ENCODE measurements around the gene SH3GL1.

- TF ChIP-seq, protein P1, sequence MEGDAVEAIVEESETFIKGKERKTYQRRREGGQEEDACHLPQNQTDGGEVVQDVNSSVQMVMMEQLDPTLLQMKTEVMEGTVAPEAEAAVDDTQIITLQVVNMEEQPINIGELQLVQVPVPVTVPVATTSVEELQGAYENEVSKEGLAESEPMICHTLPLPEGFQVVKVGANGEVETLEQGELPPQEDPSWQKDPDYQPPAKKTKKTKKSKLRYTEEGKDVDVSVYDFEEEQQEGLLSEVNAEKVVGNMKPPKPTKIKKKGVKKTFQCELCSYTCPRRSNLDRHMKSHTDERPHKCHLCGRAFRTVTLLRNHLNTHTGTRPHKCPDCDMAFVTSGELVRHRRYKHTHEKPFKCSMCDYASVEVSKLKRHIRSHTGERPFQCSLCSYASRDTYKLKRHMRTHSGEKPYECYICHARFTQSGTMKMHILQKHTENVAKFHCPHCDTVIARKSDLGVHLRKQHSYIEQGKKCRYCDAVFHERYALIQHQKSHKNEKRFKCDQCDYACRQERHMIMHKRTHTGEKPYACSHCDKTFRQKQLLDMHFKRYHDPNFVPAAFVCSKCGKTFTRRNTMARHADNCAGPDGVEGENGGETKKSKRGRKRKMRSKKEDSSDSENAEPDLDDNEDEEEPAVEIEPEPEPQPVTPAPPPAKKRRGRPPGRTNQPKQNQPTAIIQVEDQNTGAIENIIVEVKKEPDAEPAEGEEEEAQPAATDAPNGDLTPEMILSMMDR (IDR thresholded peaks at IDR 0.05 in 2 of 3, conservative IDR thresholded peaks at IDR 0.05 in 1 of 3; ENCODE audit: control insufficient read depth in 2 of 3, extremely low read depth in 1 of 3, insufficient read depth in 1 of 3, low read depth in 3 of 3, low read length in 3 of 3): no peak
- TF ChIP-seq POLR2A (IDR thresholded peaks at IDR 0.05; ENCODE audit: low read depth, low read length): no peak; the same call in 1 of the 2 replicates
- TF ChIP-seq, protein P2, sequence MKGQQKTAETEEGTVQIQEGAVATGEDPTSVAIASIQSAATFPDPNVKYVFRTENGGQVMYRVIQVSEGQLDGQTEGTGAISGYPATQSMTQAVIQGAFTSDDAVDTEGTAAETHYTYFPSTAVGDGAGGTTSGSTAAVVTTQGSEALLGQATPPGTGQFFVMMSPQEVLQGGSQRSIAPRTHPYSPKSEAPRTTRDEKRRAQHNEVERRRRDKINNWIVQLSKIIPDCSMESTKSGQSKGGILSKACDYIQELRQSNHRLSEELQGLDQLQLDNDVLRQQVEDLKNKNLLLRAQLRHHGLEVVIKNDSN (IDR thresholded peaks at IDR 0.05; ENCODE audit: borderline replicate concordance, extremely low read length, insufficient read depth, low read depth, low read length): no peak
- TF ChIP-seq, protein P3, sequence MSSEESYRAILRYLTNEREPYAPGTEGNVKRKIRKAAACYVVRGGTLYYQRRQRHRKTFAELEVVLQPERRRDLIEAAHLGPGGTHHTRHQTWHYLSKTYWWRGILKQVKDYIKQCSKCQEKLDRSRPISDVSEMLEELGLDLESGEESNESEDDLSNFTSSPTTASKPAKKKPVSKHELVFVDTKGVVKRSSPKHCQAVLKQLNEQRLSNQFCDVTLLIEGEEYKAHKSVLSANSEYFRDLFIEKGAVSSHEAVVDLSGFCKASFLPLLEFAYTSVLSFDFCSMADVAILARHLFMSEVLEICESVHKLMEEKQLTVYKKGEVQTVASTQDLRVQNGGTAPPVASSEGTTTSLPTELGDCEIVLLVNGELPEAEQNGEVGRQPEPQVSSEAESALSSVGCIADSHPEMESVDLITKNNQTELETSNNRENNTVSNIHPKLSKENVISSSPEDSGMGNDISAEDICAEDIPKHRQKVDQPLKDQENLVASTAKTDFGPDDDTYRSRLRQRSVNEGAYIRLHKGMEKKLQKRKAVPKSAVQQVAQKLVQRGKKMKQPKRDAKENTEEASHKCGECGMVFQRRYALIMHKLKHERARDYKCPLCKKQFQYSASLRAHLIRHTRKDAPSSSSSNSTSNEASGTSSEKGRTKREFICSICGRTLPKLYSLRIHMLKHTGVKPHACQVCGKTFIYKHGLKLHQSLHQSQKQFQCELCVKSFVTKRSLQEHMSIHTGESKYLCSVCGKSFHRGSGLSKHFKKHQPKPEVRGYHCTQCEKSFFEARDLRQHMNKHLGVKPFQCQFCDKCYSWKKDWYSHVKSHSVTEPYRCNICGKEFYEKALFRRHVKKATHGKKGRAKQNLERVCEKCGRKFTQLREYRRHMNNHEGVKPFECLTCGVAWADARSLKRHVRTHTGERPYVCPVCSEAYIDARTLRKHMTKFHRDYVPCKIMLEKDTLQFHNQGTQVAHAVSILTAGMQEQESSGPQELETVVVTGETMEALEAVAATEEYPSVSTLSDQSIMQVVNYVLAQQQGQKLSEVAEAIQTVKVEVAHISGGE (CRISPR knock-in tag; IDR thresholded peaks at IDR 0.05): no peak
- TF ChIP-seq TAF1 (IDR thresholded peaks at IDR 0.05; ENCODE audit: borderline replicate concordance, low read depth, low read length): no peak
- TF ChIP-seq CEBPB (IDR thresholded peaks at IDR 0.05; ENCODE audit: borderline replicate concordance in 1 of 2, low read depth in 2 of 2, low read length in 2 of 2): no peak
- TF ChIP-seq, protein P4, sequence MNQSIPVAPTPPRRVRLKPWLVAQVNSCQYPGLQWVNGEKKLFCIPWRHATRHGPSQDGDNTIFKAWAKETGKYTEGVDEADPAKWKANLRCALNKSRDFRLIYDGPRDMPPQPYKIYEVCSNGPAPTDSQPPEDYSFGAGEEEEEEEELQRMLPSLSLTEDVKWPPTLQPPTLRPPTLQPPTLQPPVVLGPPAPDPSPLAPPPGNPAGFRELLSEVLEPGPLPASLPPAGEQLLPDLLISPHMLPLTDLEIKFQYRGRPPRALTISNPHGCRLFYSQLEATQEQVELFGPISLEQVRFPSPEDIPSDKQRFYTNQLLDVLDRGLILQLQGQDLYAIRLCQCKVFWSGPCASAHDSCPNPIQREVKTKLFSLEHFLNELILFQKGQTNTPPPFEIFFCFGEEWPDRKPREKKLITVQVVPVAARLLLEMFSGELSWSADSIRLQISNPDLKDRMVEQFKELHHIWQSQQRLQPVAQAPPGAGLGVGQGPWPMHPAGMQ (IDR thresholded peaks at IDR 0.05; ENCODE audit: borderline replicate concordance): no peak
Measured at GRCh38 chr19:4370418-4371041, 29.8 kb downstream of the SH3GL1 start.
